Subcutaneous adipose tissue (tissue), 4 donors: ENCODE measurements around the gene FASTK. TPM values are rescaled to one million over a fixed set of nuclear protein-coding genes. Genes with fewer than 3 reads are reported as not detected.

Experiments
- total RNA-seq, 4 donors: library from RNA; depleted of rRNA; stranded (reverse); fragments of >200 nt; gene quantifications; one replicate each; pipeline ENCODE4 v1.1.0, GENCODE V29; 2016
- TF ChIP-seq, protein P1 (sequence below): fragments of 450-650 bp; IDR thresholded peaks from one replicate; pipeline ENCODE4 v1.5.1; 2016; ENCODE audit warnings: low read depth, mild to moderate bottlenecking, control low read depth, antibody characterized with exemption, moderate library complexity

FASTK gene
- total RNA-seq, 4 donors from 2014 or later, result 36.8 to 88.9 (median 44.0) TPM

DNA sequence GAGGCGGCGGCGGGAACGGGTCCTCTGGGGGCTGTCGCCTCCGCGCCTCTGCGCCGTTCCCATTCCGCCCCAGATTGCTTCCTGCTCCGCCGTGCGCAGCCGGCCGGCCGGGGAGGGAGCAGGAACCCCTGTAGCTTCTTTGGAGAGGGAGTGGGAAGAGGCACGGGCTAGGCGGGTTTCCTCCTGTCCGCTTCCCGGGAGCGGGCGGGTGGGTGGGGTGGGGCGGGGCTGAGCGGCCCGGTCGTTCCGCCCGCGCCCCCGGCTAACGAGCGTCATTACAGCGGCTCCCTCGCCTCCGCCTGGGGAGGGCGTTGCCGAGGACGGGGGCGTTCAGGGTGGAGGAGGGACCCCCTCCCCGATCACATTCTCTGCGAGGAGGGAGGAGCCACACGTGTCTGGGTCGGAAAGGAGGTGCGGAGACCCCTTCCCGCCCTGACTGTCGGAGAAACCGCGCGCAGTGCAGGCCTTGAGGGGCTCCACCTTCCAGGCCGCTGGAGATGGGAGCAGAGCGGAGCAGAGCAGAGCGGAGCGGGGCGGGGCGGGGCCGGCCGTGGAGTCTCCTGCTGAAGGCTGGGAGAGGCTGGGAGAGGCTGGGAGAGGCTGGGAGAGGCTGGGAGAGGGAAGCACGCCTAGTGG, 45.4 kb upstream of the FASTK start:
- TF ChIP-seq, protein P1, sequence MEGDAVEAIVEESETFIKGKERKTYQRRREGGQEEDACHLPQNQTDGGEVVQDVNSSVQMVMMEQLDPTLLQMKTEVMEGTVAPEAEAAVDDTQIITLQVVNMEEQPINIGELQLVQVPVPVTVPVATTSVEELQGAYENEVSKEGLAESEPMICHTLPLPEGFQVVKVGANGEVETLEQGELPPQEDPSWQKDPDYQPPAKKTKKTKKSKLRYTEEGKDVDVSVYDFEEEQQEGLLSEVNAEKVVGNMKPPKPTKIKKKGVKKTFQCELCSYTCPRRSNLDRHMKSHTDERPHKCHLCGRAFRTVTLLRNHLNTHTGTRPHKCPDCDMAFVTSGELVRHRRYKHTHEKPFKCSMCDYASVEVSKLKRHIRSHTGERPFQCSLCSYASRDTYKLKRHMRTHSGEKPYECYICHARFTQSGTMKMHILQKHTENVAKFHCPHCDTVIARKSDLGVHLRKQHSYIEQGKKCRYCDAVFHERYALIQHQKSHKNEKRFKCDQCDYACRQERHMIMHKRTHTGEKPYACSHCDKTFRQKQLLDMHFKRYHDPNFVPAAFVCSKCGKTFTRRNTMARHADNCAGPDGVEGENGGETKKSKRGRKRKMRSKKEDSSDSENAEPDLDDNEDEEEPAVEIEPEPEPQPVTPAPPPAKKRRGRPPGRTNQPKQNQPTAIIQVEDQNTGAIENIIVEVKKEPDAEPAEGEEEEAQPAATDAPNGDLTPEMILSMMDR, result no peak

- TF ChIP-seq, protein P1, result no peak
Observed at GRCh38 chr7:151125470-151125845, 44.8 kb upstream of the FASTK start.

DNA sequence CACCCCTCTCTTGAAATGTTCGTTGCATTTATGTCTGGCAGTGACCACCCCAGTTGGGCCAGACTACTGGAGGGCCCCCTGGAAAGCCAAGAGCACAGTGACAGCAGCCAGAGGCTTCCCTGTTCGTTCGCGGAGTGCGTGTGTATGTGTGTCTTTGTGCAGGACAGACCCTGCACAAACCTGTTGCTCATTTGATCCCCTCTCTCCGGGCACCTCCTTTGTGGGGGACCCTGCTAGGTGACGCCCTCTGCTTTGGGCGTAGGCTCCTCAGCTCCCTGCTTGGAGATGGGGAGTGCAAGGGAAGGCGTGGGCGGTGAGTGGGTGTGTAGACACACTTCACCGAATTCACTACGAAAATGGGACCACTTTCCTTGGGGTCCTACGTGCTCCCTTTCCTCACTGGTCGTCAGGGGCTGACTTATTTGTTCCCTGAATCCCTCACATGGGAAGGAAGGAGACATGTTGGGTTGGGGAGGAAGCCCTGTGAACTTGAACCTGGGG, 44.3 kb upstream of the FASTK start:
- TF ChIP-seq, protein P1, result no peak

- TF ChIP-seq, protein P1, result no peak
Observed at GRCh38 chr7:151124481-151124880, 43.9 kb upstream of the FASTK start.

GRCh38 chr7:151123822-151124464, 43.3 kb upstream of the FASTK start:
- TF ChIP-seq, protein P1, result no peak

DNA sequence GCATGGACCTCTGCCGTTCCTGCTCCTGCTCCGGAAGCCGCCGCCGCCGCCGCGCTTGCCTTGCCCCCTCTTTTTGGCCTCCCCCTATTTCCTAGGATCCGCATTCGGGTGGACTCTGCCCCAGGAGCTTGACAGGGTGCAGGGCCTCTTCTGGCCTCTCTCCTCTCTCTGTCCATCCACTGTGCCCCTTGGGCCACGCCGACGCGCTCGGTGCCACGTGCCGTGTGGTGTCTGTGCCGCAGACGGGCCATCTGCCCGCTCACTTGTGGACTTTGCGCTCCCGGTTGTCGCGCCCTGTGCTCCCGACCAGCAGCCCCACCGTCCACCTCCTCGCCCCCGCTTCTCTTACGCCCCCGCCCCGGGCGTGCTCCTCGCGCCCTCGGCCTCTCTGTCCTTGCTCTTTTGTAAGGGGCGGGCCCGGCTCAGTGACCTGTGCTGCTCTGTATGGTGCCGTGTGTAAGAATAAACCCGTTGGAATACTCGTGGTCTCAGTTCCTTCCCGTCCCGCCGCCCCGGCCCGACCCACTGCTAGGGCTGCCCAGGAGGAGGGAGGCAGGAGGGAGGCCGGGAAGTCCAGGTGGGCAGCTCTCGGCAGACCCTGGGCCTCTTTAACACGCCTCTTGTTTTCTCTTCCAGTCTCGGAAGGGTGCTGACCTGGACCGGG, 42.7 kb upstream of the FASTK start:
- TF ChIP-seq, protein P1, result no peak

GRCh38 chr7:151122796-151123157, 42.2 kb upstream of the FASTK start:
- TF ChIP-seq, protein P1, result no peak
